ENCODE data around the gene SLC37A4. TPM values are rescaled to one million over a fixed set of nuclear protein-coding genes. Genes with fewer than 3 reads are reported as not detected.

The SLC37A4 gene
- polyA plus RNA-seq, 2 of the 4 experiments (the other 2 are of a cell fraction): 15.5 to 21.2 TPM

- TF ChIP-seq ZSCAN20 (CRISPR knock-in tag; IDR thresholded peaks at IDR 0.05) (no peak), BCL3 (IDR thresholded peaks at IDR 0.05) (0 out of 3 replicates have a peak, but pooled peaks have one; percentile 29), JUN (IDR thresholded peaks at IDR 0.05) (0 out of 5 replicates have a peak, but pooled peaks of 1 of the 2 experiments have one; percentile 12)
- H3K4me1 ChIP-seq: peaks cover 18% of the 10 kb centered on the region
- no peak overlapping the region for H3K4me2 ChIP-seq
- no peak overlapping the region for H3K4me3 ChIP-seq
- FAIRE-seq (no peak), ATAC-seq (no peak), DNase-seq (ENCODE audit: low read depth in 1 of 2, low spot score in 1 of 2) (no peak)
- no peaks in the 10 kb centered on the region for H3K9me3 ChIP-seq
- POLR2A ChIA-PET: interaction anchor here (0.6 to 1.3 kb wide), 3 partner anchors 71 to 432 kb away, joined by 4 to 11 read pairs (median 4); partner anchors contain the start of gene HMBS
- 94% methylated on average over 17 of the region's 17 CpGs for WGBS (ENCODE audit: missing lambda C conversion rate)
- CTCF ChIA-PET: interaction anchor here (0.6 to 1.0 kb wide), 2 partner anchors 14 to 280 kb away, joined by 3 to 6 read pairs; no protein-coding TSS in a partner anchor
- no peak overlapping the region for H3K27ac ChIP-seq
Measured at GRCh38 chr11:119014209-119014924, 16.3 kb downstream of the SLC37A4 start.

- no peak for FAIRE-seq
- peak in 1 of 2 experiments; percentile 16; a peak in 1 of 6 replicates for ATAC-seq
- Histone ChIP-seq H3K4me2 (no peak overlapping the region), H3K27ac (no peak overlapping the region), H3K4me3 (no peak overlapping the region), H3K4me1 (peaks cover 18% of the 10 kb centered on the region), H3K9me3 (no peaks in the 10 kb centered on the region)
- 0 out of 3 replicates have a peak, but pooled peaks have one; percentile 21 for TF ChIP-seq BCL3 (IDR thresholded peaks at IDR 0.05)
- no peak for TF ChIP-seq NR3C1 (IDR thresholded peaks at IDR 0.05)
- no peak for TF ChIP-seq MAZ (IDR thresholded peaks at IDR 0.05; ENCODE audit: borderline replicate concordance, low read depth, low read length)
- no peak for TF ChIP-seq FOXS1 (CRISPR knock-in tag; IDR thresholded peaks at IDR 0.05)
- WGBS (ENCODE audit: missing lambda C conversion rate): 86% methylated on average over 3 of the region's 3 CpGs
- ChIA-PET CTCF (no interaction called here), POLR2A (interaction anchor here (1.1 kb wide), 1 partner anchor 323 kb away, joined by 4 read pairs; no protein-coding TSS in a partner anchor)
- DNase-seq (ENCODE audit: low read depth in 1 of 2, low spot score in 1 of 2): no peak
Measured at GRCh38 chr11:119012629-119013170, 18.0 kb downstream of the SLC37A4 start.

DNA sequence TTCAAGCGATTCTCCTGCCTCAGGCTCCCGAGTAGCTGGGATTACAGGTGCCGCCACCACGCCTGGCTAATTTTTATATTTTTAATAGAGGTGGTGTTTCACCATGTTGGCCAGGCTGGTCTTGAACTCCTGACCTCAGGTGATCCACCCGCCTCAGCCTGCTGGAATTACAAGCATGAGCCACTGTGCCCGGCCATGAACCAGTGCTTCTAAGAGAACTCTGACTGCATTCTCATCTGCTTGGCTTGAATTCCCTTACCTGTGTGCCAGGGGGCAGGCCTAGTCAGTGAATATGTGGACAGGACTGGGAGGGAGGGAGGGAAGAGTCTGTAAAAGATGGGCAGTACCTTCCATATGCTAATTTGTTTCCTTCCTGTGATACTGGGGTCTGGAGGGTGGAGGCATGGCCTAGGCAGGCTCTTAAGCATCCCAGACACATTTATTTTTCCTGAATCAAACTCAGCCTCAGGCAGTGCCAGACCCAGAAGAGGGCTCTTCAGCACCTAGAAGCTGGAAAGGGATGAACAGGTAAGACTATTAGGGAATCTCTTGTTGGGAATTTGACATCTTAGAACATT lies 19.1 kb downstream of the SLC37A4 start:
- peaks cover 14% of the 10 kb centered on the region for H3K4me1 ChIP-seq
- no peak for DNase-seq (ENCODE audit: low read depth in 1 of 2, low spot score in 1 of 2)
- WGBS (ENCODE audit: missing lambda C conversion rate): 90% methylated on average over 5 of the region's 6 CpGs

GRCh38 chr11:119006656-119007055 lies 24.0 kb downstream of the SLC37A4 start:
- no peak overlapping the region for H3K4me2 ChIP-seq
- ChIA-PET POLR2A (no interaction called here), CTCF (no interaction called here)
- DNase-seq (ENCODE audit: low read depth in 1 of 2, low spot score in 1 of 2) (no peak), FAIRE-seq (no peak), ATAC-seq (no peak)
- H3K4me3 ChIP-seq: no peak overlapping the region
- no peaks in the 10 kb centered on the region for H3K9me3 ChIP-seq
- WGBS (ENCODE audit: missing lambda C conversion rate): 79% methylated on average over 4 of the region's 4 CpGs
- no peaks in the 10 kb centered on the region for H3K4me1 ChIP-seq
- H3K27ac ChIP-seq: no peak overlapping the region
- TF ChIP-seq RNF2 (IDR thresholded peaks at IDR 0.05; ENCODE audit: borderline replicate concordance, low read depth) (no peak), MAX (IDR thresholded peaks at IDR 0.05) (no peak), HDAC2 (IDR thresholded peaks at IDR 0.05) (no peak), MAZ (IDR thresholded peaks at IDR 0.05; ENCODE audit: borderline replicate concordance, low read depth, low read length) (no peak), MYC (IDR thresholded peaks at IDR 0.05; ENCODE audit: borderline replicate concordance, low read length) (no peak), ZNF302 (CRISPR knock-in tag; IDR thresholded peaks at IDR 0.05) (no peak), ZSCAN20 (CRISPR knock-in tag; IDR thresholded peaks at IDR 0.05) (no peak), RFX5 (IDR thresholded peaks at IDR 0.05) (no peak), CTCF (IDR thresholded peaks at IDR 0.05) (no peak), NPAS2 (CRISPR knock-in tag; IDR thresholded peaks at IDR 0.05; ENCODE audit: borderline replicate concordance) (no peak), CBX8 (IDR thresholded peaks at IDR 0.05) (no peak), HOXB5 (CRISPR knock-in tag; IDR thresholded peaks at IDR 0.05) (no peak)

More for the DNA sequence above, 19.1 kb downstream of the SLC37A4 start:
- Histone ChIP-seq H3K4me2 (no peak overlapping the region), H3K27ac (no peak overlapping the region), H3K4me3 (no peak overlapping the region), H3K9me3 (no peaks in the 10 kb centered on the region)
- POLR2A ChIA-PET: no interaction called here
- ATAC-seq (peak; percentile 36; a peak in 4 of 6 replicates), FAIRE-seq (no peak)
- TF ChIP-seq ELK1 (IDR thresholded peaks at IDR 0.05; ENCODE audit: low read depth, low read length) (no peak), HOXB13 (CRISPR knock-in tag; IDR thresholded peaks at IDR 0.05; ENCODE audit: low read depth) (no peak), ZNF302 (CRISPR knock-in tag; IDR thresholded peaks at IDR 0.05) (no peak), KDM1A (IDR thresholded peaks at IDR 0.05; ENCODE audit: low read depth) (no peak), GATA3 (IDR thresholded peaks at IDR 0.05; ENCODE audit: borderline replicate concordance) (no peak), TP53 (CRISPR knock-in tag; IDR thresholded peaks at IDR 0.05) (no peak), NPAS2 (CRISPR knock-in tag; IDR thresholded peaks at IDR 0.05; ENCODE audit: borderline replicate concordance) (no peak), RCOR1 (IDR thresholded peaks at IDR 0.05; ENCODE audit: low read depth, low read length) (no peak), EP300 (IDR thresholded peaks at IDR 0.05) (no peak), CBX8 (IDR thresholded peaks at IDR 0.05) (no peak)
- CTCF ChIA-PET: no interaction called here

All from A549 (cell line).